HepG2 (cell line): ENCODE results near the gene CCDC88A. TPM values are rescaled to one million over a fixed set of nuclear protein-coding genes. Genes with fewer than 3 reads are reported as not detected.

Source experiments
- ATAC-seq: fragments of 200-7000 bp; cut with Tn5 transposase; 3 replicates; pipeline ENCODE4 v1.9.1; 2020; ENCODE audit warnings: mild to moderate bottlenecking, moderate library complexity
- BruUV-seq: library from RNA; stranded (reverse); fragments of 400-500 nt; replicated peaks from 2 replicates; lab custom pipeline; 2021; lab: Mats Ljungman, UMichigan
- CTCF ChIA-PET: fragments of 300-600 bp; formaldehyde crosslinking; extraction: SDS; loops from one replicate; lab custom pipeline; 2021; ENCODE audit warnings: low total read pairs, inconsistent platforms, low intra/inter-chr PET ratio; lab: Yijun Ruan, JAX
- POLR2A ChIA-PET: fragments of 350-600 bp; sonication (Branson Sonifier 250); formaldehyde crosslinking; loops from one replicate; lab custom pipeline; 2020; ENCODE audit warnings: antibody characterized with exemption, inconsistent platforms; lab: Yijun Ruan, JAX
- DNase-seq: peaks from one replicate; pipeline ENCODE4 v3.0.0-alpha.2; 2015; ENCODE audit warnings: low spot score
- FAIRE-seq: peaks from 3 replicates; lab custom pipeline; 2011; peaks lifted over from hg19 to GRCh38; lab: Jason Lieb, UNC
- H2AFZ ChIP-seq: one replicate; pipeline ENCODE4 v1.6.1; 2011; ENCODE audit warnings: low read length, inconsistent platforms
- H3K27ac ChIP-seq: fragments of 300-600 bp; 3 replicates; pipeline ENCODE4 v1.8.0; 2011; ENCODE audit warnings: mixed run types, mild to moderate bottlenecking, mixed read lengths, low read length, inconsistent platforms; ENCODE audit not compliant: insufficient read depth; ENCODE audit errors: extremely low read length
- H3K27me3 ChIP-seq, 2 experiments: fragments of 200-600 bp in 1 of 2; 2 replicates in 1 of 2; 3 replicates in 1 of 2; pipeline versions ENCODE4 v1.6.0 to v1.8.0; 2011; ENCODE audit warnings: low read length in 2 of 2, mild to moderate bottlenecking in 2 of 2, moderate library complexity in 2 of 2, inconsistent platforms in 1 of 2; ENCODE audit not compliant: insufficient read depth in 2 of 2, control insufficient read depth in 1 of 2
- H3K36me3 ChIP-seq, 2 experiments: fragments of 200-600 bp in 1 of 2; replicated peaks in 1 of 2; 2 replicates in 1 of 2; 3 replicates in 1 of 2; pipeline versions ENCODE4 v1.5.1 to v1.8.0; 2011; ENCODE audit warnings: low read length in 2 of 2, inconsistent platforms in 1 of 2; ENCODE audit not compliant: insufficient read depth in 2 of 2, control insufficient read depth in 1 of 2
- H3K4me1 ChIP-seq: 2 replicates; pipeline ENCODE4 v1.5.1; 2012; ENCODE audit warnings: low read length, inconsistent platforms; ENCODE audit not compliant: insufficient read depth
- H3K4me2 ChIP-seq: 2 replicates; pipeline ENCODE4 v1.6.0; 2011; ENCODE audit warnings: low read depth, low read length, inconsistent platforms
- H3K4me3 ChIP-seq, 3 experiments: fragments of 200-600 bp in 1 of 3; sonication (generic), shearing (Covaris generic) in 1 of 3; replicated peaks in 1 of 3; 2 replicates each; pipeline ENCODE4 v1.5.1; 2011 to 2016; ENCODE audit warnings: low read length in 3 of 3, inconsistent platforms in 2 of 3, low read depth in 2 of 3, mild to moderate bottlenecking in 2 of 3, control low read depth in 1 of 3, mixed read lengths in 1 of 3; ENCODE audit not compliant: insufficient read depth in 1 of 3
- H3K79me2 ChIP-seq: one replicate; pipeline ENCODE4 v1.6.1; 2011; ENCODE audit warnings: low read length, inconsistent platforms; ENCODE audit not compliant: insufficient read depth
- H3K9ac ChIP-seq: 2 replicates; pipeline ENCODE4 v1.6.0; 2011; ENCODE audit warnings: mild to moderate bottlenecking, low read depth, low read length, inconsistent platforms; ENCODE audit not compliant: insufficient read depth
- H3K9me3 ChIP-seq: 2 replicates; pipeline ENCODE4 v1.5.1; 2012; ENCODE audit warnings: mild to moderate bottlenecking, low read length
- H4K20me1 ChIP-seq: 2 replicates; pipeline ENCODE4 v1.6.0; 2011; ENCODE audit warnings: inconsistent platforms, mild to moderate bottlenecking, low read length, moderate library complexity; ENCODE audit not compliant: insufficient read depth
- AGO2 ChIP-seq: fragments of 200-400 bp; formaldehyde crosslinking; optimal IDR thresholded peaks from 2 replicates; pipeline ENCODE3; 2017; ENCODE audit warnings: mild to moderate bottlenecking, low read depth, low read length, moderate library complexity
- CBX2 ChIP-seq, 2 experiments: fragments of 200-600 bp in 1 of 2; sonication (generic); formaldehyde crosslinking in 1 of 2; IDR thresholded peaks; 2 replicates each; pipeline versions ENCODE4 v1.7.0 to v1.8.1; 2018 to 2022; ENCODE audit warnings: low read depth in 2 of 2, low read length in 1 of 2, mild to moderate bottlenecking in 1 of 2, missing genetic modification reagents in 1 of 2
- CEBPG ChIP-seq: IDR thresholded peaks from 2 replicates; pipeline ENCODE4 v1.6.1; 2016
- CEBPZ ChIP-seq: IDR thresholded peaks from 2 replicates; pipeline ENCODE4 v1.6.1; 2012; ENCODE audit warnings: low read length, improper control_type of control experiment
- CENPT ChIP-seq: sonication (generic); formaldehyde crosslinking; IDR thresholded peaks from 2 replicates; pipeline ENCODE4 v1.8.0; 2022; ENCODE audit warnings: low read depth, mild to moderate bottlenecking, moderate library complexity, missing genetic modification reagents
- E2F1 ChIP-seq: sonication (generic); formaldehyde crosslinking; IDR thresholded peaks from 2 replicates; pipeline ENCODE4 v1.5.0; 2020; ENCODE audit warnings: missing genetic modification reagents
- ETV5 ChIP-seq: IDR thresholded peaks from 2 replicates; pipeline ENCODE4 v1.6.1; 2018; ENCODE audit warnings: missing biosample characterization, missing genetic modification reagents, inconsistent platforms, borderline replicate concordance
- EZH2 ChIP-seq: conservative IDR thresholded peaks from 2 replicates; pipeline ENCODE4 v1.6.1; 2012; ENCODE audit warnings: mild to moderate bottlenecking, low read depth, low read length, moderate library complexity
- KAT7 ChIP-seq: IDR thresholded peaks from 2 replicates; pipeline ENCODE4 v1.6.1; 2018; ENCODE audit warnings: borderline replicate concordance, missing compliant biosample characterization
- NFE2L1 ChIP-seq: sonication (generic); formaldehyde crosslinking; IDR thresholded peaks from 2 replicates; pipeline ENCODE4 v1.4.0; 2020; ENCODE audit warnings: missing genetic modification reagents, mild to moderate bottlenecking, borderline replicate concordance
- PAXIP1 ChIP-seq: sonication (generic); formaldehyde crosslinking; conservative IDR thresholded peaks from 2 replicates; pipeline ENCODE4 v1.4.0; 2020; ENCODE audit warnings: mild to moderate bottlenecking, missing genetic modification reagents, moderate library complexity
- ZBTB8A ChIP-seq: sonication (generic); formaldehyde crosslinking; IDR thresholded peaks from 2 replicates; pipeline ENCODE4 v1.4.0; 2020; ENCODE audit warnings: mild to moderate bottlenecking, low read depth, missing genetic modification reagents, borderline replicate concordance
- ZFP62 ChIP-seq: sonication (generic); formaldehyde crosslinking; IDR thresholded peaks from 2 replicates; pipeline ENCODE4 v1.4.0; 2020; ENCODE audit warnings: missing genetic modification reagents
- ZNF572 ChIP-seq: sonication (generic); formaldehyde crosslinking; IDR thresholded peaks from 2 replicates; pipeline ENCODE4 v1.5.1; 2020; ENCODE audit warnings: mild to moderate bottlenecking, missing genetic modification reagents
- ZNF615 ChIP-seq: sonication (generic); formaldehyde crosslinking; IDR thresholded peaks from 2 replicates; pipeline ENCODE4 v1.5.0; 2020; ENCODE audit warnings: mild to moderate bottlenecking, missing genetic modification reagents, borderline replicate concordance
- ZNF691 ChIP-seq: sonication (generic); formaldehyde crosslinking; IDR thresholded peaks from 2 replicates; pipeline ENCODE4 v1.4.0; 2020; ENCODE audit warnings: missing genetic modification reagents, low read depth, mild to moderate bottlenecking, borderline replicate concordance
- WGBS: methylation state at CpG from one replicate; pipeline ENCODE4 v1.1.6; 2017; ENCODE audit warnings: low lambda C conversion rate; 5-methylcytosine and 5-hydroxymethylcytosine counted together
- in situ Hi-C: cut with HindIII; loops from 2 replicates; pipeline ENCODE4 v1.10.0; 2017; ENCODE audit warnings: low pct_unique_long_range_greater_than_20kb; ENCODE audit not compliant: extremely low pct_ligation_motif_present
- intact Hi-C: fragments of 100-400 bp; cut with micrococcal nuclease; formaldehyde crosslinking; loops from one replicate; pipeline ENCODE4 v1.10.0; 2022; ENCODE audit not compliant: unreplicated experiment
- polyA plus RNA-seq, 8 experiments: library from polyadenylated mRNA; depleted of rRNA in 3 of 8; stranded (reverse) in 7 of 8; unstranded in 1 of 8; fragments of >200 nt; fragmentation: Illumina TruSeq in 4 of 8; extraction: Trizol in 4 of 8; gene quantifications; 2 replicates each; pipeline versions ENCODE4 v1.2.1 to v1.2.3, GENCODE V29; 2011 to 2016; ENCODE audit warnings: low read depth in 4 of 8, missing spikeins in 1 of 8, mixed read lengths in 1 of 8; ENCODE audit not compliant: insufficient read depth in 1 of 8
- total RNA-seq, 5 experiments: library from RNA; depleted of rRNA; stranded (reverse); fragments of >200 nt; fragmentation: Illumina TruSeq; extraction: Trizol; gene quantifications; 2 replicates each; pipeline ENCODE4 v1.2.3, GENCODE V29; 2016; ENCODE audit warnings: low read depth in 1 of 5

Gene CCDC88A
- total and polyA plus RNA-seq, 2 of the 13 experiments (the other 11 are each of a cell fraction or from before 2014, with no cell fraction given): 43.2 to 84.1 TPM

GRCh38 chr2:55439101-55439397, 19.4 kb upstream of the CCDC88A start:
- no peak for ATAC-seq
- H3K27ac ChIP-seq: no peak overlapping the region
- intact Hi-C loops: loop anchor here (10.0 kb wide), 2 partner anchors 124 to 424 kb away; no protein-coding TSS in a partner anchor
- H3K79me2 ChIP-seq: no peaks in the 10 kb centered on the region
- WGBS: 22% methylated on average over 1 of the region's 1 CpG
- H3K4me3 ChIP-seq: no peak overlapping the region
- no peak for FAIRE-seq
- peak; percentile 21 for DNase-seq
- POLR2A ChIA-PET: interaction anchor here (0.9 to 1.7 kb wide), 3 partner anchors 19 to 80 kb away, joined by 3 to 8 read pairs (median 7); partner anchors contain the start of genes CCDC88A and CFAP36
- H3K9me3 ChIP-seq: no peaks in the 10 kb centered on the region
- H3K9ac ChIP-seq: no peak overlapping the region
- H3K27me3 ChIP-seq: no peaks in the 10 kb centered on the region
- CTCF ChIA-PET: no interaction called here
- peak overlapping the region; percentile 89; the same call in 1 of the 2 replicates for H3K4me2 ChIP-seq
- in situ Hi-C loops: no loop called here
- peaks cover 24% of the 10 kb centered on the region for H3K4me1 ChIP-seq
- no peak overlapping the region for H2AFZ ChIP-seq
- H3K36me3 ChIP-seq: no peaks in the 10 kb centered on the region
- H4K20me1 ChIP-seq: no peaks in the 10 kb centered on the region
- BruUV-seq: no TSS peak
- no peak for TF ChIP-seq ZBTB8A (CRISPR knock-in tag)
- no peak for TF ChIP-seq E2F1 (CRISPR knock-in tag)
- TF ChIP-seq CEBPZ: no peak
- no peak for TF ChIP-seq ZNF572 (CRISPR knock-in tag)
- no peak for TF ChIP-seq EZH2
- no peak for TF ChIP-seq ZNF691 (CRISPR knock-in tag)
- TF ChIP-seq PAXIP1 (CRISPR knock-in tag): no peak
- no peak for TF ChIP-seq ZNF615 (CRISPR knock-in tag)
- TF ChIP-seq AGO2: no peak
- TF ChIP-seq CBX2 (IDR thresholded peaks at IDR 0.05; ENCODE audit: low read depth, low read length): no peak
- no peak for TF ChIP-seq CBX2 (CRISPR knock-in tag; IDR thresholded peaks at IDR 0.05; ENCODE audit: low read depth)
- no peak for TF ChIP-seq NFE2L1 (CRISPR knock-in tag)
- no peak for TF ChIP-seq CENPT (CRISPR knock-in tag)
- TF ChIP-seq ZFP62 (CRISPR knock-in tag): no peak
- TF ChIP-seq ETV5 (CRISPR knock-in tag): no peak
- TF ChIP-seq KAT7 (CRISPR knock-in tag): no peak
- 0 out of 2 replicates have a peak, but pooled peaks have one; percentile 41 for TF ChIP-seq CEBPG (CRISPR knock-in tag)
